HepG2 (cell line): Measurements from ENCODE around the gene SP7. TPM values are rescaled to one million over a fixed set of nuclear protein-coding genes. Genes with fewer than 3 reads are reported as not detected.

Source experiments
- EP300 ChIP-seq, 3 experiments: sonication (generic) in 1 of 3; formaldehyde crosslinking in 1 of 3; IDR thresholded peaks; 2 replicates each; pipeline versions ENCODE4 v1.5.1 to v1.6.1; 2011 to 2020; ENCODE audit warnings: low read depth in 2 of 3, low read length in 2 of 3, borderline replicate concordance in 1 of 3, improper control_type of control experiment in 1 of 3, mild to moderate bottlenecking in 1 of 3, missing genetic modification reagents in 1 of 3, moderate library complexity in 1 of 3
- FOXC1 ChIP-seq: sonication (generic); formaldehyde crosslinking; IDR thresholded peaks from 2 replicates; pipeline ENCODE4 v1.8.0; 2022; ENCODE audit warnings: mild to moderate bottlenecking, missing genetic modification reagents, borderline replicate concordance
- GABPB1 ChIP-seq: IDR thresholded peaks from 2 replicates; pipeline ENCODE4 v1.6.1; 2016; ENCODE audit warnings: mild to moderate bottlenecking, missing genetic modification reagents, moderate library complexity, missing compliant biosample characterization
- HDAC1 ChIP-seq: sonication (generic); formaldehyde crosslinking; IDR thresholded peaks from 2 replicates; pipeline ENCODE4 v1.5.1; 2020; ENCODE audit warnings: mild to moderate bottlenecking, missing genetic modification reagents
- HMGA1 ChIP-seq: sonication (generic); formaldehyde crosslinking; conservative IDR thresholded peaks from 2 replicates; pipeline ENCODE4 v1.4.0; 2020; ENCODE audit warnings: missing genetic modification reagents
- KAT8 ChIP-seq: IDR thresholded peaks from 2 replicates; pipeline ENCODE4 v1.6.1; 2016; ENCODE audit warnings: missing genetic modification reagents, missing compliant biosample characterization
- MYC ChIP-seq: sonication (generic); formaldehyde crosslinking; IDR thresholded peaks from 2 replicates; pipeline ENCODE4 v1.9.0; 2021; ENCODE audit warnings: missing genetic modification reagents, borderline replicate concordance
- NONO ChIP-seq, 2 experiments: fragments of 450-650 bp in 1 of 2; sonication (generic) in 1 of 2; formaldehyde crosslinking in 1 of 2; IDR thresholded peaks in 1 of 2; conservative IDR thresholded peaks in 1 of 2; 2 replicates each; pipeline versions ENCODE4 v1.6.1 to v1.8.0; 2017 to 2022; ENCODE audit warnings: mild to moderate bottlenecking in 1 of 2, missing genetic modification reagents in 1 of 2, moderate library complexity in 1 of 2
- PCBP1 ChIP-seq: fragments of 200-400 bp; formaldehyde crosslinking; IDR thresholded peaks from 2 replicates; pipeline ENCODE4 v1.6.1; 2017; ENCODE audit warnings: mild to moderate bottlenecking, low read depth, low read length, borderline replicate concordance
- PHF21A ChIP-seq: sonication (generic); formaldehyde crosslinking; IDR thresholded peaks from 2 replicates; pipeline ENCODE4 v1.5.0; 2020; ENCODE audit warnings: mild to moderate bottlenecking, missing genetic modification reagents
- PHF5A ChIP-seq: IDR thresholded peaks from one replicate; pipeline ENCODE4 v1.6.1; 2018; ENCODE audit warnings: low read depth, missing genetic modification reagents; ENCODE audit not compliant: unreplicated experiment
- SALL2 ChIP-seq: sonication (generic); formaldehyde crosslinking; IDR thresholded peaks from 2 replicates; pipeline ENCODE4 v1.8.1; 2023; ENCODE audit warnings: mild to moderate bottlenecking, missing genetic modification reagents, inconsistent platforms
- SP5 ChIP-seq: IDR thresholded peaks from 2 replicates; pipeline ENCODE4 v1.6.1; 2016; ENCODE audit warnings: low read depth, borderline replicate concordance
- TCF12 ChIP-seq, 2 experiments: fragments of 450-650 bp in 1 of 2; sonication (generic) in 1 of 2; formaldehyde crosslinking in 1 of 2; IDR thresholded peaks; 2 replicates each; pipeline versions ENCODE4 v1.6.1 to v1.8.0; 2017 to 2022; ENCODE audit warnings: antibody characterized with exemption in 1 of 2, mild to moderate bottlenecking in 1 of 2, missing genetic modification reagents in 1 of 2, moderate library complexity in 1 of 2
- TMF1 ChIP-seq: sonication (generic); formaldehyde crosslinking; IDR thresholded peaks from 2 replicates; pipeline ENCODE4 v1.8.1; 2022; ENCODE audit warnings: low read depth, missing genetic modification reagents
- YY1 ChIP-seq: IDR thresholded peaks from 2 replicates; pipeline ENCODE4 v1.6.1; 2011; ENCODE audit warnings: low read length, low read depth, moderate library complexity, mild to moderate bottlenecking; ENCODE audit not compliant: insufficient read depth, insufficient replicate concordance
- ZNF557 ChIP-seq: sonication (generic); formaldehyde crosslinking; IDR thresholded peaks from 2 replicates; pipeline ENCODE4 v1.4.0; 2020; ENCODE audit warnings: missing genetic modification reagents
- ZNF614 ChIP-seq: IDR thresholded peaks from 2 replicates; pipeline ENCODE4 v1.6.1; 2018; ENCODE audit warnings: missing biosample characterization, missing genetic modification reagents, inconsistent platforms, borderline replicate concordance
- polyA plus RNA-seq, 8 experiments: library from polyadenylated mRNA; depleted of rRNA in 3 of 8; stranded (reverse) in 7 of 8; unstranded in 1 of 8; fragments of >200 nt; fragmentation: Illumina TruSeq in 4 of 8; extraction: Trizol in 4 of 8; gene quantifications; 2 replicates each; pipeline versions ENCODE4 v1.2.1 to v1.2.3, GENCODE V29; 2011 to 2016; ENCODE audit warnings: low read depth in 4 of 8, missing spikeins in 1 of 8, mixed read lengths in 1 of 8; ENCODE audit not compliant: insufficient read depth in 1 of 8
- total RNA-seq, 5 experiments: library from RNA; depleted of rRNA; stranded (reverse); fragments of >200 nt; fragmentation: Illumina TruSeq; extraction: Trizol; gene quantifications; 2 replicates each; pipeline ENCODE4 v1.2.3, GENCODE V29; 2016; ENCODE audit warnings: low read depth in 1 of 5
- TF ChIP-seq, protein P1 (sequence below): sonication (generic); formaldehyde crosslinking; IDR thresholded peaks from 2 replicates; pipeline ENCODE4 v1.8.1; 2023; ENCODE audit warnings: mild to moderate bottlenecking, missing genetic modification reagents
- TF ChIP-seq, protein P2 (sequence below): IDR thresholded peaks from 2 replicates; pipeline ENCODE4 v1.6.1; 2016
- TF ChIP-seq, protein P3 (sequence below): sonication (generic); formaldehyde crosslinking; IDR thresholded peaks from 2 replicates; pipeline ENCODE4 v1.5.1; 2020; ENCODE audit warnings: missing genetic modification reagents, mild to moderate bottlenecking, borderline replicate concordance
- TF ChIP-seq, protein P4 (sequence below): sonication (generic); formaldehyde crosslinking; IDR thresholded peaks from 2 replicates; pipeline ENCODE4 v1.4.0; 2020; ENCODE audit warnings: missing genetic modification reagents

SP7 gene
- total and polyA plus RNA-seq, 2 of the 13 experiments (the other 11 are each of a cell fraction or from before 2014, with no cell fraction given), result not detected

DNA sequence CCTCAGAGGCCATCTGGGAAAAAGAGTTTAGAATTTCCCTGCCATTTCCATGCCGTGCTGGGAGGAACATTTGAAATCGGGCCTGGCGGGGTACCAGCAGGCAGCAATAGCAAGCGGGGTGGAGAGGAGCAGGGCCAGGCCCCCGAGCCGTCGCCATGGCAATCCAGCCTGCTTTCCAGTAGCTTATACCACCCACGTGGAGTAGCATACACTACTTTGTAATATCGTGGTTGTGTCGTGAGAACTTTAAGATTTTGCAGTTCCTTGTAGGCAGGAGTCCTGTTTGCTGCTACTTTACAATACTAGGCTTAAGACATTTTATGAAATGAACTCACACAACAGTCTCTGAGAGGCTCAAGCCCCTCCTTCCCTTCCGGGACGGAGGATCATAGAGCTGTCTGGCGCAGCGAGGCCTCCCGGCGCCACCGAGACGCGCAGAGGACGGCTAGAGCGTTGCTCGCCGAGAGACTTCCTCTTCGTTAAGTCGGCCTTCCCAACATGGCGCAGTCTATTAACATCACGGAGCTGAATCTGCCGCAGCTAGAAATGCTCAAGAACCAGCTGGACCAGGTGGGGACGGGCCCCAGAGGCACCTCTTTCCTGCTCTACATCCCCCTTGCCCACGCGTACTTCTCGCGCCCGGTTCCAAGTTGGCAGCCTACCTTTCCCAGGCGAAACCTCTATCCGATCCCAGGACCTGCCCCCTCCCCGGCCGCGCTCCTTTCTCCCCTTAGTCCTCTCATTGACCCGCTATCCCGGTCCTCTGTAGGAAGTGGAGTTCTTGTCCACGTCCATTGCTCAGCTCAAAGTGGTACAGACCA lies 40.9 kb downstream of the SP7 start, which contains the start of gene PFDN5 (continued):
- TF ChIP-seq, protein P1, sequence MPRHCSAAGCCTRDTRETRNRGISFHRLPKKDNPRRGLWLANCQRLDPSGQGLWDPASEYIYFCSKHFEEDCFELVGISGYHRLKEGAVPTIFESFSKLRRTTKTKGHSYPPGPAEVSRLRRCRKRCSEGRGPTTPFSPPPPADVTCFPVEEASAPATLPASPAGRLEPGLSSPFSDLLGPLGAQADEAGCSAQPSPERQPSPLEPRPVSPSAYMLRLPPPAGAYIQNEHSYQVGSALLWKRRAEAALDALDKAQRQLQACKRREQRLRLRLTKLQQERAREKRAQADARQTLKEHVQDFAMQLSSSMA (CRISPR knock-in tag), result peak; percentile 90; the same call in 1 of the 2 replicates
- TF ChIP-seq, protein P2, sequence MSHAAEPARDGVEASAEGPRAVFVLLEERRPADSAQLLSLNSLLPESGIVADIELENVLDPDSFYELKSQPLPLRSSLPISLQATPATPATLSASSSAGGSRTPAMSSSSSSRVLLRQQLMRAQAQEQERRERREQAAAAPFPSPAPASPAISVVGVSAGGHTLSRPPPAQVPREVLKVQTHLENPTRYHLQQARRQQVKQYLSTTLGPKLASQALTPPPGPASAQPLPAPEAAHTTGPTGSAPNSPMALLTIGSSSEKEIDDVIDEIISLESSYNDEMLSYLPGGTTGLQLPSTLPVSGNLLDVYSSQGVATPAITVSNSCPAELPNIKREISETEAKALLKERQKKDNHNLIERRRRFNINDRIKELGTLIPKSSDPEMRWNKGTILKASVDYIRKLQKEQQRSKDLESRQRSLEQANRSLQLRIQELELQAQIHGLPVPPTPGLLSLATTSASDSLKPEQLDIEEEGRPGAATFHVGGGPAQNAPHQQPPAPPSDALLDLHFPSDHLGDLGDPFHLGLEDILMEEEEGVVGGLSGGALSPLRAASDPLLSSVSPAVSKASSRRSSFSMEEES, result peak; percentile 59; the same call in 1 of the 2 replicates
- TF ChIP-seq SP5 (CRISPR knock-in tag), result peak; percentile 38; the same call in 1 of the 2 replicates
- no peak for TF ChIP-seq NONO (IDR thresholded peaks at IDR 0.05)
- TF ChIP-seq NONO (CRISPR knock-in tag; conservative IDR thresholded peaks at IDR 0.05), result peak; percentile 78; the same call in 1 of the 2 replicates
- TF ChIP-seq KAT8, result peak; percentile 98
- TF ChIP-seq PCBP1, result no peak
- TF ChIP-seq GABPB1 (CRISPR knock-in tag), result peak; percentile 96
- peak; percentile 28; the same call in 1 of the 2 replicates for TF ChIP-seq FOXC1 (CRISPR knock-in tag)
- TF ChIP-seq, protein P3, sequence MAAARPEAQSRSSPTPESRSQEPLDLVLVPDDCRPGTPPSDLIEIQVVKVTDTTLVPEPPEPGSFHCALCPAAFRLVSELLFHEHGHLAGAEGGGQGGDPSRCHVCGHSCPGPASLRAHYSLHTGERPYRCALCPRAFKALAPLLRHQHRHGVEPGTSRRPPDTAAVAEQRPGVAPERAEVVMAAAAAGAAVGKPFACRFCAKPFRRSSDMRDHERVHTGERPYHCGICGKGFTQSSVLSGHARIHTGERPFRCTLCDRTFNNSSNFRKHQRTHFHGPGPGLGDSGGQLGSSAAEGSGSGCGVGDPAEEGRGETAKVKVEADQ (CRISPR knock-in tag), result no peak
- TF ChIP-seq ZNF557 (CRISPR knock-in tag), result no peak
- TF ChIP-seq TCF12 (IDR thresholded peaks at IDR 0.05), result no peak
- 0 out of 2 replicates have a peak, but pooled peaks have one; percentile 45 for TF ChIP-seq TCF12 (CRISPR knock-in tag; IDR thresholded peaks at IDR 0.05)
- peak; percentile 91 for TF ChIP-seq HDAC1 (CRISPR knock-in tag)
- TF ChIP-seq, protein P4, sequence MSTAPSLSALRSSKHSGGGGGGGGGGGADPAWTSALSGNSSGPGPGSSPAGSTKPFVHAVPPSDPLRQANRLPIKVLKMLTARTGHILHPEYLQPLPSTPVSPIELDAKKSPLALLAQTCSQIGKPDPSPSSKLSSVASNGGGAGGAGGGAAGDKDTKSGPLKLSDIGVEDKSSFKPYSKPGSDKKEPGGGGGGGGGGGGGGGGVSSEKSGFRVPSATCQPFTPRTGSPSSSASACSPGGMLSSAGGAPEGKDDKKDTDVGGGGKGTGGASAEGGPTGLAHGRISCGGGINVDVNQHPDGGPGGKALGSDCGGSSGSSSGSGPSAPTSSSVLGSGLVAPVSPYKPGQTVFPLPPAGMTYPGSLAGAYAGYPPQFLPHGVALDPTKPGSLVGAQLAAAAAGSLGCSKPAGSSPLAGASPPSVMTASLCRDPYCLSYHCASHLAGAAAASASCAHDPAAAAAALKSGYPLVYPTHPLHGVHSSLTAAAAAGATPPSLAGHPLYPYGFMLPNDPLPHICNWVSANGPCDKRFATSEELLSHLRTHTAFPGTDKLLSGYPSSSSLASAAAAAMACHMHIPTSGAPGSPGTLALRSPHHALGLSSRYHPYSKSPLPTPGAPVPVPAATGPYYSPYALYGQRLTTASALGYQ, result peak; percentile 20; the same call in 1 of the 2 replicates
- TF ChIP-seq YY1, result peak; percentile 94
- TF ChIP-seq EP300 (IDR thresholded peaks at IDR 0.05; ENCODE audit: low read depth in 2 of 2, low read length in 2 of 2), result 0 out of 4 replicates have a peak, but pooled peaks of 1 of the 2 experiments have one; percentile 7
- no peak for TF ChIP-seq EP300 (CRISPR knock-in tag; IDR thresholded peaks at IDR 0.05; ENCODE audit: borderline replicate concordance)
- peak; percentile 80; the same call in 1 of the 2 replicates for TF ChIP-seq ZNF614 (CRISPR knock-in tag)
- no peak for TF ChIP-seq HMGA1 (CRISPR knock-in tag)
- TF ChIP-seq SALL2 (CRISPR knock-in tag), result peak; percentile 71; the same call in 1 of the 2 replicates
- TF ChIP-seq PHF21A (CRISPR knock-in tag), result peak; percentile 59; the same call in 1 of the 2 replicates
- TF ChIP-seq MYC (CRISPR knock-in tag), result peak; percentile 72; the same call in 1 of the 2 replicates
- TF ChIP-seq TMF1, result peak; percentile 40; the same call in 1 of the 2 replicates
- TF ChIP-seq PHF5A, result peak; percentile 37
